Measurements from ENCODE around the gene ACVR2B.

ACVR2B gene

DNA sequence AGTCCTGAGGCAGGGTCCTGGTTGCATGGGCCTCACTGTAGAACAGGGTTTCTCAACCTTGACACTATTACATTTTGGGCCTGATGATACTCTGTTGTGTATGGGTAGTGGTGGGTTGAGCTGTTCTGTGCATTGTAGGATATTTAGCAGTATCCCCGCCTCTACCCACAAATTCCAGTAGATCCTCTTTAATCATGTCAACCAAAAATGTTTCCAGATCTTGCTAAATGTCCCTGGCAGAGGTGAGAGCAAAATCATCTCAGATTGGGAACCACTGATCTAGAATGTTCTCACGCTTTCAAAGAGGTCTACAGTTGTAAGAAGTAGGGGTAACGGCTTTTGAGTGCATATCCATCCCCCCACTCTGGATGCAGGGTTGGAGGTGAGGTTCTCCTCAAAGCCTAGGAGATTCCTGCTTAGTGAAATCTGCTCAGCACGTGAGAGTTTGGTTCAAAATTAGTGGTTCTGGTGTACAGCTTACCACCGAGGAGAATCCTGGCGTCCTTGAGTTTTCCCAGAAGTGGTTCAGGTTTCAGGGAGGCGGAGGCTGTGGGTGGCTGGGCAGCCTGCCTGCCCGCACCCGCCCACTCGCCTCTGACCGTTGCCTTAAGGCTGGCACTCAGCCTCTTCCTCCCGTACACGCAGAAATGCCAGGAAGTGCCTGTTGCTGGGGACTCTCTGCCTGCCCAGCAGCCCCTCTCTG, 5.3 kb downstream of the ACVR2B start:
- no peak for DNase-seq (ENCODE audit: low spot score)

DNA sequence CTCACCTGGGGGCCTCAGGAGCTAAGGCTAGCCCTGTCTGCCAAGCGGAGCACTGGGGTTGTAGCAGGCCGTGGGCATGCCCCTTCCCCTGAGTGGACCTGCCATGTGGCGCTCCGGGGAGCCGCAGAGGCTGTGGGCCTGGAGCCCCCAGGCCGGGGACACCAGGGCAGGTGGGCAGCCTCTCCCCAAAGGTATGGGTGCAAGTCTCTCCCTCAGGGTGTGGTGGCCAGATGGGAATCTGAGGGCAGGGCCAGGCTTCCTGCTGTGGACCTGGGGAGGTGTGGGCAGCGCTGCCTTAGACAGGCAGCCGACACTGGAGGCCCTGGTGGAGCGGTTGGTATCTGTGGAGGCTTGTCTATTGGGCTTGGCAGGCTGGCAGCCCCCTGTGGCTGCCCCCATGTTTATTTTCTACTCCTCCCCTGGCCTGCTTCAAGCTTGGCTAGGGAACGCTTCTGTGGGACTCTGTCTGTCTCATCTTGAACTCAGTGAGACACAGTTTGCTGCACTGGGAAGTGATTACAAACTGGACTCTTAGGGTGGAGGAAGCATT, 5.9 kb downstream of the ACVR2B start:
- DNase-seq (ENCODE audit: low spot score), result no peak

DNA sequence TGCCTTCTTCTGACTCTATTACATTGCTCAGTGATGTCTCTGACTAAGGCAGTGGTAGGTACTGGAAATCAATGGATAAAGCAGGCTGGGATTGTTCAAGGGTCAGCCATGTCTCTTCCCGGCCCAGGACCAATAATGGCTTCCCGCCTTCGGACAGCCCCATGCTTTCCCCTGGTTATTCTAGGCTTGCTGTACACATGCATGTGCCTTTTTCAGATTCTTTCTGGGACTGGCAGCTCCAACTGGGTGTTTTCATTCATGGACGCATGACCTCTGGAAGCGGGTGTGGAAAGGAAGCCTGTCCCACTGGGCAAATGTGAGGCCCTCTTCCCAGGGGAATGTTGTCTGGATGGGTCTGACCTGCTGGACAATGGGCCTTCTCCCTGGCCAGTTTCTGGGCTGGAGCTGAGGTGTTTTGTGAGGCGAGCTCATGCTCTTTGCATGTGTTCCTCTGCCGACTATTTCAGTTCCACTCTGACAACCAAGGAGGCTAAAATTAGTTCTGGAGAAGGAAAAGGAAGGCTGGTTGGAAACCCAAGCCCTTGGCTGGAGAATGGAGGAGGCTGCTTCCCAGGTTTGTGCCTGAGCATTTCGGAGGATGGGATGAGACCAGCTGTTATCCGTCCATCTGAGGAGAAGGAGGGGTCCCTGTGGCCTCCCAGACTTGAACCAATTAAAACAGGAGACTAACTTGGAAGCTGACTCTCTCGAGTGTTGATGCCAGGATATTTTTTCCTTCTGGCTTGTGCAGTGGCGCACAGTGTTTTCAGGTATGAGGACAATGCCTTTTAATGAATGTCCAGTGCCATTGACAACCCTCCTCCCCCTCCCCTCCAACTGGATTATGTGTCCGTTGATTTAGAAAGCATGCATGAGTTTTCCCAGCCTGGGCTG, 6.9 kb downstream of the ACVR2B start:
- no peak for DNase-seq (ENCODE audit: low spot score)

DNA sequence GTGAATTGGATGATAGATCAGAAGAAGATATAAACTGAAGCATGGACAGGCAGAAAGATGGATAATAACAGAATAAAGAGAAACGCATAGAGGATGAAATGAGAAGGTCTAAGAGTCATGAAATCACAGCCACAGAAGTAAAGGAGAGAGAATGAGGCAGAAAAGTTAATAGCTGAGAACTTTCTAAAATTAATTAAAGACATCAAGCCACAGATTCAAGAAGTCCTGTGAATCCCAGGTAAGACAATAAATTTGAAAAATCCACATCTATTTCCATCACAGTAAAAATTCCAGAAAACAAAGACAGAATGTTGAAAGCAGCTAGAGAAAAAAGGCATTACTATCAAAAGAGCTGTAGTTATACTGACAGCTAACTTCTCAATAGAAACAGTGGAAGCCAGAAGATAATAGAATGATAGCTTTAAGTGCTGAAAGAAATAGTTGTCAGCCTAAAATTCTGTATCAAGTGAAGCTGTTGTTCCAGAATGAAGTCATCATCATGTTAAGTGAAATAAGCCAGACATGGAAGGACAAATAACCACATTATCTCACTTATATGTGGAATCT, 12.0 kb downstream of the ACVR2B start:
- no peak for DNase-seq (ENCODE audit: low spot score)

DNA sequence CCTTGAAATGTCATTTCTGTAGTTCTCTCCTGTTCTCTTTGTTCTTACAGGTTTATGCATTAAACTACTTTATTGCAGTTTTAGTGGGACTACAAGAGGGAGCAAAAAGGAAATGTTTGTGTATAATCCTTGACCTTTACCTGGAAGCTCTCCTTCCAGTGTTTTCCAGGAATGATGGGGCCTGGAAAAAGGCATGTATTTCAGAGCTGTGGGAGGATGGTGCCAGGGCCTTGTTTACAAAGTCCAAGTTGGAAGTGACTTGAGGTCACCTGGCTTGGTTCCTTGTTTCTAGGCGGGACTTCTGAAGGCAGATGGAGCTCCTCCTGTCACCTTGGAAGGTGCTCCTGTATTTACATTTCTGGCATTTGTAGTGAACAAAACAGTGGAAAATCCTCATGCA, 15.1 kb downstream of the ACVR2B start:
- DNase-seq (ENCODE audit: low spot score), result no peak

DNA sequence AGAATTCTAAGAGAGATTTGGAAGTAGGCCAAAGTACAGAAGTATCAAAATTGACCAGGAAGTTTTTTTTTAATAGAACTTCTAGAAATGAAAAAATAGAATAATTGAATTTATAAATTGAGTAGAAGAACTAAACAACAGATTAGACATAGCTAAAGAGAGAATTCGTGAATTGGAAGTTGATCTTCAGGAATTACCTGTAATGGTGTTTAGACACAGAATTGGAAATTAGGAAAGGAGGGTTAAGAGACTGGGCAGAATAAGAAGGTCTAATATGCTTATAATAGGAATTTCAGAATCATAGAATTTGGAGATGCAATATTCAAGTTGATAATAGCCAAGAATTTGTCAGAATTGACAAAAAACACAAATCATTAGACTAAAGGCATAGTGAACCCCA, 16.2 kb downstream of the ACVR2B start:
- DNase-seq (ENCODE audit: low spot score), result no peak

DNA sequence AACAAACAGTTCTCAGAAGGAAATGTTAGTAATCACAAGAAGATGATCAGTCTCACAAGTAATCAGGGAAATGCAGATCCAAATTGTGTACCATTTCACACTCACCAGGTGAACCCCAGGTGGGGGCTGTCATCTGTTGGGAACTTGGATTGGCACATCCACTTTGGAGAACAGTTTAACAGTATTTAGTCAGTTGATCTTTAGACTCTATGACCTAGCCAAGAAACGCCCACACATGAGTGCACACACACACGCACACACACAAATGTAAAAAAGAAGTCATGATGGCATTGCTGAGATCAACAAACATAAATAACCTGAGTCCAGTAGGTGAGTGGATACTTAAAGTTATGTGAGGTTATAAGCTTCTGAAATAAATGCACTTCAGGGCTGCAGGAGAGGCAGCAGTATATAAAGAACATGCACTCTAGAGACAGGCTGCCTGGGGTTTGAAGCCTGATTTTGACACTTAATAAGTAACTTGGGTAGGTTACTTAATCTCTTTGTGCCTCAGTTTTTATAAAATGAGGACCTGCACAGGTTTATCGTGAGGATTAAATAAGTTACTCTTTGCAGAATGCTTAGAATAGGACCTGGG, 17.7 kb downstream of the ACVR2B start:
- DNase-seq (ENCODE audit: low spot score), result no peak

DNA sequence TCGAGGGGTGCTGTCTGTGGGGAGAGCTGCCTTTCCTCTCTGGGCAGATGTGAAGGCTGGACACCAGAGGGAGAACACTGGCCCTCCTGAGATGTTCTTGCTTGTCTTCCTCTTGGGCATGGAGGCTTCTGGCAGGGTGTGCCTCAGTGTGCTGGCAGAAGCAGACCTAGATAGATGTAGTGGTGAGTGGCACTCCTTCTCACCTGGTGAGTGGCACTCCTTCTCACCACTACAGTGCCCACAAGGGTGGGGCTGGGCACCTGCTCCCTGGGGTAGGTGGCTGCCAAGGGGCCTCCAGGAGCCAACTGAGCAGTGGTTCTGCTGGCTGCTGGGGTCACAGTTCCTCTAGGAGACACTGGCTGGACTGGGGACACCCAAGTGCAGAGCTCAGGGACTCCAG, 18.7 kb downstream of the ACVR2B start:
- no peak for DNase-seq (ENCODE audit: low spot score)

DNA sequence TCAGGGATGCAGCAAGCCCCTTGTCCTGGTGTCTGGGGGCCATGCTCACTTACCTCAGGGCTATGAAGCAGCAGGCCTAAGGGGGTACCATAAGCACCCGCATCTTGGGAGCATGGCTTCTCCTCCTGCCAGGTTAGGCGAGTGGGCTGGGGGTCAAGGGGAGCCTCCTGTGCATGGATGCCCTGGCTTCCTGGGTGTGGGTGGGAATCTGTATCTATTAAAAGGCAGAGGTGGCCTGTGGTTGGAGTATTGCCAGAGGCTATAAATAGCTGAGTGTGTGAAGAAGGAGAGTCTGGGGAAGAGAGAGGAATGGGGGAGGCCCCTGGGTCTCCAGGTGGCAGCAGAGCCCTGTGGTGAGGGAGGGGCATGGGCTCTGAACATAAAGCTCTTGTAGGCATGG, 19.5 kb downstream of the ACVR2B start:
- DNase-seq (ENCODE audit: low spot score), result no peak

DNA sequence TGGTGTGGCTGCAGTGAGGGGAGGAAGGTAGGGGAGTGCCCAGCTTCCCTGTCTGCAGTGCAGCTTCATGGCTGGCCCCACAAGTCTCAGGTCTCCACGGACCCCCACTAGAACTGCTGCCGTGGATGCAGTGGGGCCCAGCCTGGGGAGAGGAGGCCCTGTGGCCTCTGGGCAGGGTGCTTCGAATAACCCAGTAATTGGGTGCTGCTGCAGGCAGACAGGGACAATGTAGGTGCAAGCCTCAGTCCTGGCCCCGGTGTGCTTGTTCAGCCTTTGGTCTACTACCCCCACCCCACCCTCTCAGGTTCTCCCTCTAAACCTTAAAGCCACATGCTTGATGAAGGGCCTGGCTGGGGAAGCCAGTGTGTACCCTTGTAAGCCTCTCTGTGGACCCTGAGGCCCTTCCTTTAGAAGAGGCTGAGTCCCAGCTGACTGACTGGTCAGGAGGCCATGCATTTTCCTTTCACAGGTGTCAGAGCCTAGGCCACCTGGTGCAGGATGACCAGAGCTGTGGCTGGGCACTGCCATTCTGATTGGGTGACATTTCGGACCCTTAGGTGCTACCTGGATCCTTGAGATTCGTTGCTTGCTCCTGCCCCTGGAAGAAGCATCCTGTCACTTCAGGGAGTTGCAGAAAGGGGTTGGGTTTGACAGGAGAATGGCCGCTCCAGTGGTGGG, 21.4 kb downstream of the ACVR2B start:
- DNase-seq (ENCODE audit: low spot score), result no peak

DNA sequence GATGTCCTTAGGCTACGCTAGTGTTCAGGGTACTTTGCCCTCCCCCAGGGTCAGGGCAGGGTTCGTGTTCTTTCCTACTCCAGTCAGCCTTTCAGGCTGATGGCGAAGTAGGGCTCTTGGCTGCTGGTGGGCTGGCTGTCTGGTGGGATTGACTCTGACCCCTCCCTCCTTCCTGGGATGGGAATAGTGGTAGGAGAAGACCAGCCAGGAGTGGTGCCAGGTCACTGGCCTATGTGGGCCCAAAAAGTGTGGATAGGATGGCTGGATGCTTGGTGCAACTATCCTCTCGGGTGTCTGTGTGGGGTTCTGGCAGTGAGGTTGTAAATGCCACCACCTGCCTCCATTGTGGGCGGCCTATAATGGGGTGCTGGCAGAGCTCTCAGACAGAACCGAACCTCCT, 22.0 kb downstream of the ACVR2B start:
- DNase-seq (ENCODE audit: low spot score), result no peak

DNA sequence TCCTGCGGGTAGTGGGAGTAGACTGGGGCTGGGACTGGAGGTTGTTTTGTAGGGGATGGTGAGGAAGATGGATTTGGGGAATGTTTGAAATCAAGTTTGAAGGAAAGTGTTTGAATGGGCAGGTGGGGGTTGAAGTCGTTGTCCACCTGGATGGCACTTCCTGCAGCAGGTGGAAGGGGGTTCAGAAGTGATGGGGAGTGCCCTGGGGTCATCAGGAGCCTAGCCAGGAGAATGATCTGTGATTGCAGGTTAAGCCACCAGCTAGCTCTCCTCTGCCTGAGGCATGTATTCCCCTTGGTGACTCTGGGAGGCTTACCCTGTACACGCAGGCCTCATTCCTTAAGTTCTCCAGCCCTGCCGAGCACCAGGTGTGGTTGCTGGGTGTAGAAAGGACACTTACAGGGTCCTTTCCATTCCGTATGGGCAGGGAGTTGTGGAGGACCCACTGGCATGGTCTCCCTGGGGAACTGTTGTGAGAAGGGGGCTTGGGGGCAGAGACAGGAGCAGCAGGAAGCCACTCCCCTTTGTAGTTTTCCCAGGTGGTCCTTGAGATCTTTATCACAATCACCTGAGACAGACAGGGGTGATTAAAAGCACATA, 22.6 kb downstream of the ACVR2B start:
- no peak for DNase-seq (ENCODE audit: low spot score)

DNA sequence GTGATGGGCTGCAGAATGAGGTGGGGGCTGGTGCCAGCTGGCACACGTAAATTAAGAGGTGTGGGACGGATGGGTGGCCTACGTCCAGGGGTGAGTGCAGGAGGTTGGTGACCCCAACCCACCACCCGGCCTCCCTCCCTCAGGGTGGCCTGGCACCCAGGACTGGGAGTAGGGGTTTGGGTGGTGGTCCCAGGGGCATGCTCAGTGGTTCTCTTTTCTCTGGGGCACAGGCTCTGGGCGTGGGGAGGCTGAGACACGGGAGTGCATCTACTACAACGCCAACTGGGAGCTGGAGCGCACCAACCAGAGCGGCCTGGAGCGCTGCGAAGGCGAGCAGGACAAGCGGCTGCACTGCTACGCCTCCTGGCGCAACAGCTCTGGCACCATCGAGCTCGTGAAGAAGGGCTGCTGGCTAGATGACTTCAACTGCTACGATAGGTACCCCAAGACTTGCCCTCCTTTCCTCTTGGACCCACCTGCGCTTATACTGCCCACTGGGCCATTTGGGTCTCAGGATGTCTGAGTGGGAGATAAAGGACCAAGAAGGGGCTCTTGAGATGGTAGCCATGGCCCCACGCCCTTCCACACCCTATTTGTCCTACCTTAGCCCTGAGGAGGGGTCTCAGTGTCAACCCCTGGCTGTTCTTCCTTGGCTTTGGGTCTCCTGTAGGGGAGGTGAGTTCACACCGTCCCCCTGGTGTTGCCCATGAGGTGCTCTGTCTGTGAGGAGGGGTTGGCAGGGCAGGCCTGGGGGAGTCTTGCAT, 23.5 kb downstream of the ACVR2B start:
- no peak for DNase-seq (ENCODE audit: low spot score)

DNA sequence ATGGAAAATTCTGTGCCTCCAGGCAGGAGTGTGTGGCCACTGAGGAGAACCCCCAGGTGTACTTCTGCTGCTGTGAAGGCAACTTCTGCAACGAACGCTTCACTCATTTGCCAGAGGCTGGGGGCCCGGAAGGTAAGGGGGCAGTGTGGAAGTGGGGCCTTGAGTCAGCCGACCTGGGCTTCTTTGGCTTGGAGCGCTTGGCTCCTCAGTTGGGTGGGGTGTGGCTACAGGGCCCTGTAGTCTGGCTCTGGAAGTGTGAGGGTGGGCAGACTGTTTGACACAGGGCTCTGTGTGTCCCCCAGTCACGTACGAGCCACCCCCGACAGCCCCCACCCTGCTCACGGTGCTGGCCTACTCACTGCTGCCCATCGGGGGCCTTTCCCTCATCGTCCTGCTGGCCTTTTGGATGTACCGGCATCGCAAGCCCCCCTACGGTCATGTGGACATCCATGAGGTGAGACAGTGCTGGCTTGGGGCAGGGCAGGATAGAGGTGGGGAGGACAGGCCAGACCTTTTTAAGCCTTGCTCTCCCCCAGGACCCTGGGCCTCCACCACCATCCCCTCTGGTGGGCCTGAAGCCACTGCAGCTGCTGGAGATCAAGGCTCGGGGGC, 24.3 kb downstream of the ACVR2B start:
- no peak for DNase-seq (ENCODE audit: low spot score)

DNA sequence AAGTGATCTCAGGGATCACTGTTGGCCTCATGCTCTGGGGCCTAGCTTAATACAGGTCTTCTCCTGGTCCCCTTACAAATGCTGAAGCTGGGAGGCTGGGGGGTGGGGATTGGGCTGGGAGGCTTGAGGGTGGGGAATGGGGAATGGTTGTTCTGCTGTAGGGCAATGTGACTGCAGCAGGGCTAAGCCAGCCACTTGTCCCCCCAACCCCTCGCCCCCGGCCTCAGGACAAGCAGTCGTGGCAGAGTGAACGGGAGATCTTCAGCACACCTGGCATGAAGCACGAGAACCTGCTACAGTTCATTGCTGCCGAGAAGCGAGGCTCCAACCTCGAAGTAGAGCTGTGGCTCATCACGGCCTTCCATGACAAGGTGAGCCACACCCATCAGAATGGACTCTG, 25.2 kb downstream of the ACVR2B start:
- DNase-seq (ENCODE audit: low spot score), result no peak

DNA sequence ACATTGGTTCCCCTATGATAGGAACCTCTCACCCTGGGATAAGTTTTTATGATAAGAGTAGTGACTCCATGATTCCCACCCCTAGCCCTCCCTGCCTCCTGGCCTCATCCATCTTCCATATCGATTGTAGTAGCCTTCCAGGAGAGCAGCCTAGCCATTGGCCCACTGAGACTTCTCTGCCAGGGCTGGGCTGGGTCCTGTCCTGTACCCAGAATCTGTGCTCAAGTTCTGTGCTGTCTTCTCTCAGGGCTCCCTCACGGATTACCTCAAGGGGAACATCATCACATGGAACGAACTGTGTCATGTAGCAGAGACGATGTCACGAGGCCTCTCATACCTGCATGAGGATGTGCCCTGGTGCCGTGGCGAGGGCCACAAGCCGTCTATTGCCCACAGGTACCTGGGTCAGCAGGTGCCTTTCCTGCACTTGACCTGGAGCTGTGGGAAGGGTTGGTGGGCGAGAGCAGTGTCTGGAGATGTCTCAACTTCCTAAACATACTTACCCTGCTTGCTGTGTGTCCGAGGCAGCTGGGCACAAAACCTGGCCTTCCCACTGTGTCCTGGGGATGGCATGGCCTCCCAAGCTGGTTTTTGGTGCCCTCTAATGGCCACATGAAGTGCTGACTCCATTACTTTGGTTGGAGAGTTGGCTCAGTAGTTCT, 25.9 kb downstream of the ACVR2B start:
- peak; percentile 86 for DNase-seq (ENCODE audit: low spot score)

DNA sequence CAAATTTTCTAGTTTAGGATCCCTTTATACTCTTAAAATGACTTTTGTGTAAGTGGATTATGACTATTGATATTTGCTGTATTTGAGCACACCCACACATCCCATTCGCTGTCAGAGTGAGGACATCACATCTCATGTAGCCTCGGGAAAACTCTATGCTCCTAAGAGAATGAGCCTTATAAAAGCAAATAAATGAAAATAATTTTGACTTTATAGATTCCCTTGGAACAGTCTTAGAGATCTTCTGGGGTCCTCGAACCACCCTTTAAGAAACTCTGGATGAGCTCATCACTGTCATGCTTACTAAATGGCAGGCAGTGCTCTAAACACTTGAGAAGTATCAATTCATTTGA, 26.4 kb downstream of the ACVR2B start:
- DNase-seq (ENCODE audit: low spot score), result no peak

DNA sequence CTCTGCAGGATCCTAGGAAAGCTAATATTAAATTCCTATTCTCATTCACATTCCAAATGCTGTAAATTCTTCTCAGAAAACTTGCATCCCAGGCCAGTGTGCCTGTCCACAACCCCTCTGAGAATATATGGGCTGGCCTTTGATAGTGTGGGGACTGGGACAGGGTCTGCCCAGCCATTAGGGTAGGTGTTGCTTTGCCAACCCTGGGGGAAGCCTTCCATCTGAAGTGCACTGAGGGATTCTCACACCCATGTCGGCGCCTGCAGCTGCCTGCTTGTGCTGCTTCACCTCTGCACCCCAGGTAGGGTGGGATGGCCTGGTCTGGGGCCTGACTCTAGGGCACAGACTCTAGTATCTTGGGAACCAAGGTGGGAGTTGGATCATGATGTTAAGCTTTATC, 27.2 kb downstream of the ACVR2B start:
- no peak for DNase-seq (ENCODE audit: low spot score)

DNA sequence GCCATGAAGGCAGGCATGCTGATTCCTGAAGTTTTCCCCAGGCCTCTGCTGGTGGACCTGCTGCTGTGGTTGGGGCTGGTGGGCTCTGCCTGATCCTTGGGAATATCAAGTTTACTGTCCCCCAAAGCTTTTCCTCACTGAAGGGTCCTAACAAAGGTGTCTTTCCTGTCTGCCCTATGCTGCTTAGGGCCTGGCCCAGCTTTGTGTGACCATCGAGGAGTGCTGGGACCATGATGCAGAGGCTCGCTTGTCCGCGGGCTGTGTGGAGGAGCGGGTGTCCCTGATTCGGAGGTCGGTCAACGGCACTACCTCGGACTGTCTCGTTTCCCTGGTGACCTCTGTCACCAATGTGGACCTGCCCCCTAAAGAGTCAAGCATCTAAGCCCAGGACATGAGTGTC, 29.3 kb downstream of the ACVR2B start:
- no peak for DNase-seq (ENCODE audit: low spot score)

DNA sequence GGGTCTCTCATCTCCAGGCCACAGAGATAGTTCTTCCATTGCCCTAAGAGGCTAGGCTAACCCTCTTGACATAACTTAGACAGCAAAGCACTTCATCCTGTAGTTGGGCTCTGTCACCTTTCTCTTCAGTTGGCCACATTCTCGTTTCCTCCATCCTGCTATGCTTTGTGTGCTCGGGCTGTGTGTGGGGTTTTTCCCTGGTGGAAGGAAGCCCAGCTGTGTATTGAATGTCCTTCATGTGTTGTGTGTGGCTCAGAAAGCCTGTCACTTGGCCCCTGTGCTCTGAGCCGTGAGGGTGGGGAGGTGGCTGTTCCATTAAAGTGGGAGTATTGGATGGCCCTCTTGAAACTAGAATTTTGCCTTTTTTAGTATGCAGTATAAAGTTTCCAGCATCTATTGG, 33.6 kb downstream of the ACVR2B start:
- DNase-seq (ENCODE audit: low spot score), result no peak
